Left lobe of liver (tissue), 2 donors: Measurements from ENCODE around the gene SLC4A11. TPM values are rescaled to one million over a fixed set of nuclear protein-coding genes. Genes with fewer than 3 reads are reported as not detected.

Experiments
- ATAC-seq: fragments of 200-7000 bp; cut with Tn5 transposase; one replicate; pipeline ENCODE4 v1.9.1; 2020; ENCODE audit warnings: mild to moderate bottlenecking, moderate library complexity
- DNase-seq: peaks from one replicate; pipeline ENCODE4 v3.0.0-alpha.2; 2020; ENCODE audit warnings: low spot score
- total RNA-seq: library from RNA; stranded (reverse); gene quantifications from one replicate; pipeline ENCODE4 v1.2.1, GENCODE V29; 2021
- donor health status: DM: no; HTN: no; CAD: no; lungs with moderate emphysema.
- donor health status: DM: no; HTN: yes; CAD: no.

The SLC4A11 gene
- total RNA-seq, 1 donor from 2014 or later = 0.18 TPM

GRCh38 chr20:3247638-3248037 lies 8.6 kb upstream of the SLC4A11 start:
- DNase-seq = no peak
- no peak for ATAC-seq

DNA sequence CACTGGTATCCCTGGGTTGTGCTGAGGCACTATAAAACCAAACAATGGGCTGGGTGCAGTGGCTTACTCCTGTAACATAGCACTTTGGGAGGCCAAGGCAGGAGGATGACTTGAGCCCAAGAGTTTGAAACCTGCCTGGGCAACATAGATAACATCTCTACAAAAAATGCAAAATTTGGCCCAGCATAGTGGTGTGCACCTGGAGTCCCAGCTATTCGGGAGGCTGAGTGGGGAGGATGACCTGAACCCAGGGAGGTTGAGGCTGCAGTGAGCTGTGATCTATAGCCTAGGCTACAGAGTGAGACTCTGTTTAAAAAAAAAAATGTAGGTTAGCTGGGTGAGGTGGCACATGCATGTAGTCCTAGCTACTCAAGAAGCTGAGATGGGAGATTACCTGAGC lies 7.7 kb upstream of the SLC4A11 start:
- ATAC-seq (no peak), DNase-seq (no peak)

DNA sequence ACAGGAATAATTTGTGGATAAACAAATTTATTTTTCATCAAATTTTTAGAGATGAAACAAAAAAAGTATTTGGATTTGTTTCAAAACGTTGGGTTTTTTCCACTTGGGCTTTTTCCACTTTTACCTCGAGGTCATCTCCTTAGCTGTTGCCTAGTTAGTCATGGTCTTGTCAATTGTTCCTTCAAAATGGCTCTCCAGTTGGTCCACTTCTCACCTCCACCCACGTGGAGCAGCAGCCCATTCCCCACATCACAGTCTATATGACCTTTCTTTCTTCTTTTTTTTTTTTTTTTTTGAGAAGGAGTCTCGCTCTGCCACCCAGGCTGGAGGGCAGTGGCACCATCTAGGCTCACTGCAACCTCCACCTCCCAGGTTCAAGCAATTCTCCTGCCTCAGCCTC lies 6.7 kb upstream of the SLC4A11 start:
- ATAC-seq = no peak
- no peak for DNase-seq

GRCh38 chr20:3245156-3245555 lies 6.2 kb upstream of the SLC4A11 start:
- ATAC-seq = no peak

DNA sequence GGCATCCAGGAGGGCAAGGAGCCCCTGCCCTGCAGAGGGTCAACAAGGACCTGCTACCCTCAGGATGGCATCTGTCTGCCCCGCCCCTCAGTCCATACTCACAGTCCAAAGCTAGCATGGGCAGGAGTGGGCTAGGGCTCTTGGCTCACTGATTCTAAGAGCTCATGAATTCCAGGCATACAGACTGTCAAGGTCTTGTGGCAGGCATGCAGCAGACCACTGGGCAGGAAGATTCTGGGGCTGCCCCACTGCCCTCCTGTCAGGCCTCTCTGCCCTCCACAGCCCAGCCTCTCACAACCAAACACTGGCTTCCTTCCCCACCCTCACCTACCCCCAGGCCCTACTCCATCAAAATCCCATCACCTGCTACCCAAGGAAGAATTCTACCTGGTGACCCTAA lies 5.6 kb upstream of the SLC4A11 start:
- no peak for DNase-seq
- no peak for ATAC-seq

More at GRCh38 chr20:3245156-3245555, 6.2 kb upstream of the SLC4A11 start:
- no peak for DNase-seq

GRCh38 chr20:3243718-3244358 lies 4.8 kb upstream of the SLC4A11 start:
- DNase-seq (no peak), ATAC-seq (no peak)

DNA sequence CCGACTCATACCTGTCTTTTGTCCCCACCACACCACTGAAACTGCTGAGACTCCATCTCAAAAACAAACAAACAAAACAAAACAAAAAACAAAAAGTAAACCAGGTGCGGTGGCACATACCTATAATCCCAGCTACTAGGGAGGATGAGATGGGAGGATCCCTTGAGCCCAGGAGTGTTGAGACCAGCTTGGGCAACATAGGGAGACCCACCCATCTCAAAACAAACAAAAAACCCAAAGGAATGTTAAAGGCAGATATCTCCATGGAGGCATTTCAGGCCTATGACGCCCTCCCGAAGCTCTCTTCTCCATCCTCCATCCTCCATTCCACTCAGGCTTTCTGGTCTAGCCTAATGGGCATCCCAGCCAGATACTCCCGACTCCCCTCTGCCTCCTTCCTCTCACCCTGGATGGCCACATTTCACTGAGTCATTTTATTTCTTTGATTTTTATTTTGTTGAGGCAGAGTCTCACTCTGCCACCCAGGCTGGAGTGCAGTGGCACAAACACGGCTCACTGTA lies 3.2 kb upstream of the SLC4A11 start:
- ATAC-seq (no peak), DNase-seq (no peak)

DNA sequence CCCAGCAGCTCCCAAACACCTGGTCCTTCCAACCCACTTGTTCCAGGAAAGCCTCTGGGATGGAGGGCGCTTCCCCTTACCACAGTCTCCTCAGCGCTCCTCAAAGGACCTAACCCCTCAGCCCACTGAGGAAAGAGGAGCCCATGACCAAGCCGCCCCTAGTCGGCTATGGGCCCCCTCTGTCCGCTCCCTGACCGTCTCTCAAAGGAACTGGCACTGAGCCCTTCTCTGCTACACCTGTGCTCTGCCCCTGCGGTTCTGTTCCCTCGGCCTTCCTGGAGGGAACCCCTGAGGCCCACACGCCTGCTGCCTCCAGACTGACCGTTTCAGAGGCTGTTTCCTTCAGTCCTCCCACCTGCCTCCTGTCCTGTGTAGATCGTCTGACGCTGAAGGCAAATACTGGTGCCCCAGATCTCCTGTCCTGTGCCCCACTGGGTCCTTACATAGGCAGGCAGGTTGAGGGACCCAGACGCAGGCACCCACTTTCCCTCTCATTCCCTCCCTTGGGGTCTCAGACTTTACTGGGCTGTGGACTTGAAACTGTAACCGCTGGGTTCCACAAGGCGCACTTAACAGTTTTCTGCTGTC lies 1.9 kb upstream of the SLC4A11 start:
- ATAC-seq = no peak
- DNase-seq = no peak

GRCh38 chr20:3239867-3240775 lies 1.1 kb upstream of the SLC4A11 start:
- no peak for ATAC-seq
- DNase-seq = no peak

DNA sequence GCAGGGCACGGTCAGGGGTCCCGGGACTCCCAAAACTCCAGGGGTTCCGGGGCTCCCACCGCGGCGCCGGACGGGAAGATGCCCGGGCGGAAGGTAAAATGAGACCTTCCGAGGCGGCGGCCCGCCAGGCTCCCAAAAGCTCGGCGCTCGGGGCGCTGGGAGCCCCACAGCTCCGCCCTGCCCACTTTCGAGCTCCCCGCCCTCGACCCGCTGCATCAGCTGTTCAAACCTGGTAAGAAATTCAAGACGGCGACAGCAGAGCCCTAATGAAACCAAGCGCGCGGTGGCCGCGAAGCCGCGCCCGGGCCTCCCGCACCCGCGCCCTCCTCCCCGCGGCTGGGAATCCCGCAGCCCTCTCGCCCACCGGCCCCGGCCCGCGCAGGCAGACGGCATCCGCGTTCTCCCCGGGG lies 369 bp downstream of the SLC4A11 start:
- peak; percentile 42 for ATAC-seq

GRCh38 chr20:3237958-3238615 lies 903 bp downstream of the SLC4A11 start:
- DNase-seq = no peak
- no peak for ATAC-seq

More for the DNA sequence above, 369 bp downstream of the SLC4A11 start:
- no peak for DNase-seq

- DNase-seq (no peak), ATAC-seq (no peak)
Observed at GRCh38 chr20:3237011-3237957, 1.7 kb downstream of the SLC4A11 start.

DNA sequence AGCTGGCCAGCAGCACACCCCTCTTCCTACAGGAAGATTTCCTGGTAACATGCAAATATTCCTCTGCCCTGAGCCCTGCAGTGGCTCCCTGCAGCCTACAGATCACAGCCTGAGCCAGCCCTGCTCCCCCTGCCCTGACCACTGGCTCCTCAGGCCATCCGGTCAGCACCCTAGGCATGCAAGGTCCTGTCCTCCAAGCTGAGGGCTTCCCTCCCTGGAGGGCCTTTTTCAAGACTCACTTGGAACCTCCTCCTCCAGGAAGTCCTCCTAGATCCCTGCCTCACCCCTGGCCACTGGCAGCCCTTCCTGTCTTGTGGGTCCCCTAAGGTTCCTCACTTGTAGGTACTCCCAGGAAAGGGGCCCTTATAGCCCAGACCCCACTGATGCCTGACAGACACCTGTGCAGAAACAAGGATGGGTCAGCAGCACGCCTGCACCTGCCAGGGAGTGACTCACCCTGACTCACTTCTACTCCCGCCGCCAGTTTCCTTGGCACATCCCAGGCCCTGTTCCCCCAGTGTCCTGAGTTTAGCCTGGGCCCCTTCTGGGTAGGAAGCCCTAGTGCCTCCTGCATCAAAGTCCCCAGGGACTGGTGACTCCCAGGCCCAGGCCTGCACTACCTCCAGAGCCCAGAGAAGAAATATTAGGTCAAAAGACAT lies 3.2 kb downstream of the SLC4A11 start:
- DNase-seq (no peak), ATAC-seq (no peak)

- no peak for DNase-seq
- ATAC-seq = no peak
Observed at GRCh38 chr20:3233991-3234498, 4.9 kb downstream of the SLC4A11 start.

DNA sequence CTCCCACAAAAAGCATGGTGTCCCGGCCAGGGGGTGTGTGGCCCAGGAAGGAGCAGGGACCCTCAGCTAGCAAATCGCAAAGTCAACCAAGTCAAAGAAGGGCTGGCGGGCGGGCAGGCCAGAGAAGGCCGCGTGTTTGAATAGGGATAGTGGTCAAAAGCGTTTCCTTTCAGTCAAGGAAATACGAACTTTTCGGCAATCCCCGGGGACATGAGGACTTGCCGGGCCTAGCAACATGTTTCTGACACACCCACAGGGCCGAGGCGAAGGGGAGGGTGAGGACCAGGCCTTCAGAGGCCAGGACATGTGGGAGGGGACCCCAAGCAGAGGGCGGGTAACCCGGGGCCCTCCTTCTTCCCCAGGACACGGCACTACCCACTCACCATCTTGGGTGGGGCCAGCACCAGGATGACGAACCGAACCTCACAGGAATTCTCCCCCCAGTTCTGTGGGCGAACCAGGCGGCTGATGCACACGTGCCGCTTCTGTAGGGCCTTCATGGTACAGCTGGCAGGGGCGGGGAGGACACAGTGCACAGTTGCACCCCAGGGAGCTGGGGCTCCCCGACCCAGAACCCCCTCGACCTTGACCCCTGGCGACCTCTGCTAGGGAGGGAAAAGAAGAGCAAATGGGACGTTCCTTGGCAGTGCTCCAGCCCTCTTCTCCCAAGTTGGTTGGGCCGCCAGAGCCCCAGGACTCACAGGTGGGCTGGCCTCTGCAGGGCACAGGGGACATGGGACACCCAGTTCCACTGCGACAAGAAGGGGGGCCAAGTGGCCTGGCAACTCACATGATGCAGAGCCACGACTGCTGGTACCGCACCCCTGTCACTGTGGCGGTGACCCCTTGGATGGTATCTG lies 5.6 kb downstream of the SLC4A11 start:
- DNase-seq (no peak), ATAC-seq (no peak)

DNA sequence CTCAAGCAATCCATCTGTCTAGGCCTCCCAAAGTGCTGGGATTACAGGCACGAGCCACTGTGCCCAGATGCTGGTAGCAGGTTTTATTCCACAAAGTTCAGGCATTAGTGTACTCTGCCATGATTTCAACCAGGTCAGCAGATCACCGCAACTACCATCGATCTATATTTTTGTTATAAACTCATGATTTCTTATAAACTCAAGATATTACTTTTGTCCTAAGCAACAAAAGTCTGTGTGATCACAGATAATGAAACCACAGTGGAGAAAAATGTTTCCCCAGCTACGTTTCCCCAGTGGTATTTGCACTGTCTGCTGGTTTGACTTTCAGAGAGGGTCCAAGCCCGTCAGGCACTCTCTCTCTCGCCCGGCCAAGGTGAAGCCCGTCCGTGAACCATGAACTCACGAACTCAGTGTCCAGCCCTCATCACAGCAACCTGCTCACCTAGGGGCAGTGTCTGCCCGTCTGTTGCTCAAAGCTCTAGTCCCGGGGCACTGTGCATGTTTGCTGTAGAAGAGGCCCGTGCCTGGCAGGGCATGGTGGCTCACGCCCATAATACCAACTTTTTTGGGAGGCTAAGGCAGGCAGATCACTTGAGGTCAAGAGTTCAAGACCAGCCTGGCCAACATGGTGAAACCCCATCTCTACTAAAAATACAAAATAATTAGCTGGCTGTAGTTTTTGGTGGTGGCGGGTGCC lies 7.0 kb downstream of the SLC4A11 start:
- DNase-seq (no peak), ATAC-seq (no peak)

- no peak for DNase-seq
Observed at GRCh38 chr20:3231116-3231515, 7.9 kb downstream of the SLC4A11 start.

DNA sequence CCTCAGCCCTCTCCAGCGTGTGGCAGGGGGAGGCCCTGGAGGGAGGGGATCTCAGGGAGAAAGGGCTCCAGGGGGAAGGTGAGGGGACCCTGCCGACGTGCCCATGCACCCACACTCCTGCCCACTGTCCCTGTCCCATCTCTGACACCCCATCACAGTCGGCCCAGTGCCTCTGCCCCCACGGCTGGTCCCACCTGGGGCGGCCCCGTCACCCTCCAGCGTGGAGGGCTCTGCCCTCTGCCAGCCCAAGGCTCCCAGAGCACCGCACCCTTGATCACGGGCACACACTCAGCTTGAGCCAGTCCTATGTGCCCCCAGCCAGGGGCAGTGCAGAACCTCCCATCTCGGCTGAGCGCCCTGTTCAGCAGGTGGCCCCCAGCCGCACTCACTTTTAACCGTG lies 9.2 kb downstream of the SLC4A11 start:
- no peak for ATAC-seq
- DNase-seq = no peak

More at GRCh38 chr20:3231116-3231515, 7.9 kb downstream of the SLC4A11 start:
- no peak for ATAC-seq
